ENCODE results near the gene CTDSPL. TPM values are rescaled to one million over a fixed set of nuclear protein-coding genes. Genes with fewer than 3 reads are reported as not detected.

Gene CTDSPL
- total and polyA plus RNA-seq, 2 of the 13 experiments (the other 11 are each of a cell fraction or from before 2014, with no cell fraction given): 26.1 to 142 TPM

GRCh38 chr3:37904601-37905000, 42.9 kb downstream of the CTDSPL start (continued):
- TF ChIP-seq BCLAF1 (IDR thresholded peaks at IDR 0.05) (no peak), YEATS2 (CRISPR knock-in tag; IDR thresholded peaks at IDR 0.05; ENCODE audit: borderline replicate concordance) (no peak), RAD21 (CRISPR knock-in tag; IDR thresholded peaks at IDR 0.05) (no peak), LRRFIP1 (CRISPR knock-in tag; conservative IDR thresholded peaks at IDR 0.05) (no peak), REL (CRISPR knock-in tag; conservative IDR thresholded peaks at IDR 0.05) (no peak), GTF2F1 (IDR thresholded peaks at IDR 0.05; ENCODE audit: low read length) (no peak), ZNF557 (CRISPR knock-in tag; IDR thresholded peaks at IDR 0.05) (no peak)

GRCh38 chr3:37905346-37905745, 43.7 kb downstream of the CTDSPL start:
- WGBS (ENCODE audit: low lambda C conversion rate): 23% methylated on average over 1 of the region's 1 CpG
- Histone ChIP-seq H3K36me3 (replicated peaks in 1 of 2; ENCODE audit: control insufficient read depth in 1 of 2, insufficient read depth in 2 of 2, low read length in 2 of 2) (peaks cover 2 to 9% of the 10 kb centered on the region in 2 experiments; a peak in 3 of 5 replicates), H2AFZ (ENCODE audit: low read length) (no peak overlapping the region), H3K4me2 (ENCODE audit: low read depth, low read length) (peak overlapping the region; percentile 50), H3K4me1 (ENCODE audit: insufficient read depth, low read length) (peaks cover 97% of the 10 kb centered on the region), H3K79me2 (ENCODE audit: insufficient read depth, low read length) (peaks cover 63% of the 10 kb centered on the region), H3K9ac (ENCODE audit: insufficient read depth, low read depth, low read length) (peak overlapping the region; percentile 57), H3K9me3 (ENCODE audit: low read length) (no peaks in the 10 kb centered on the region), H3K27me3 (ENCODE audit: control insufficient read depth in 1 of 2, insufficient read depth in 2 of 2, low read length in 2 of 2) (no peaks in the 10 kb centered on the region), H4K20me1 (ENCODE audit: insufficient read depth, low read length) (no peaks in the 10 kb centered on the region), H3K4me3 (replicated peaks in 1 of 3; ENCODE audit: insufficient read depth in 1 of 3, low read depth in 2 of 3, low read length in 3 of 3) (no peak overlapping the region), H3K27ac (ENCODE audit: extremely low read length, insufficient read depth, low read length) (peak overlapping the region; percentile 88)
- no TSS peak for BruUV-seq (replicated peaks)
- TF ChIP-seq ZNF414 (CRISPR knock-in tag; IDR thresholded peaks at IDR 0.05): no peak
- TF ChIP-seq SIX1 (CRISPR knock-in tag; IDR thresholded peaks at IDR 0.05; ENCODE audit: borderline replicate concordance): 0 out of 2 replicates have a peak, but pooled peaks have one; percentile 8
- intact Hi-C loops (cut with micrococcal nuclease; ENCODE audit: unreplicated experiment): no loop called here
- in situ Hi-C loops (cut with HindIII; ENCODE audit: extremely low pct_ligation_motif_present, low pct_unique_long_range_greater_than_20kb): no loop called here
- POLR2A ChIA-PET: interaction anchor here (0.6 to 6.9 kb wide), 10 partner anchors 13 to 62 kb away, joined by 3 to 72 read pairs (median 4); no protein-coding TSS in a partner anchor
- ATAC-seq: peak; percentile 10
- DNase-seq (ENCODE audit: low spot score): no peak
- CTCF ChIA-PET (ENCODE audit: low intra/inter-chr PET ratio, low total read pairs): no interaction called here
- no peak for FAIRE-seq

Measured in HepG2 (cell line).